NCI-H1417 (cell line): Measurements from ENCODE around the gene OR1S2.
"Not testable (repeated sequence)": the region's sequence is repeated elsewhere in the genome, so short reads cannot be mapped to it uniquely, and the experiment has no call there.

ENCODE experiments used
- DNase-seq, 3 experiments: peaks; one replicate each; lab custom pipeline; 2025; lab: John Stamatoyannopoulos, UW

Gene OR1S2

GRCh38 chr11:58204042-58204441 lies at the start of gene OR1S2:
OR1S2 (minus strand) TSS chr11:58204142; CDS start chr11:58204142, 0 bp downstream.
- DNase-seq = no peak

GRCh38 chr11:58243954-58244353 lies 40.0 kb upstream of the OR1S2 start:
- no peak for DNase-seq

- no peak for DNase-seq
Observed at GRCh38 chr11:58227956-58228615, 24.1 kb upstream of the OR1S2 start.

GRCh38 chr11:58222721-58223120 lies 18.8 kb upstream of the OR1S2 start:
- DNase-seq = no peak

- DNase-seq = no peak
Observed at GRCh38 chr11:58216476-58216875, 12.5 kb upstream of the OR1S2 start.

GRCh38 chr11:58212420-58212819 lies 8.5 kb upstream of the OR1S2 start, which contains the start of gene OR1S1:
OR1S1 (plus strand) TSS chr11:58212720.
- DNase-seq = not testable (repeated sequence)

- DNase-seq = no peak
Observed at GRCh38 chr11:58199271-58199670, 4.7 kb downstream of the OR1S2 start.

GRCh38 chr11:58195939-58196338 lies 8.0 kb downstream of the OR1S2 start:
- DNase-seq = no peak

GRCh38 chr11:58193391-58193790 lies 10.6 kb downstream of the OR1S2 start:
- DNase-seq = no peak

- DNase-seq = no peak
Observed at GRCh38 chr11:58192229-58192628, 11.7 kb downstream of the OR1S2 start.

GRCh38 chr11:58188770-58189169 lies 15.2 kb downstream of the OR1S2 start, which contains the start of gene OR9Q2:
OR9Q2 (plus strand) TSS chr11:58189070; CDS start chr11:58190491, 1,421 bp downstream.
- DNase-seq = no peak

- no peak for DNase-seq
Observed at GRCh38 chr11:58186938-58187337, 17.0 kb downstream of the OR1S2 start.

- DNase-seq = peak in 1 of 3 experiments; percentile 12
Observed at GRCh38 chr11:58179648-58180047, 24.3 kb downstream of the OR1S2 start.

- no peak for DNase-seq
Observed at GRCh38 chr11:58178444-58178843, 25.5 kb downstream of the OR1S2 start.

- DNase-seq = no peak
Observed at GRCh38 chr11:58177409-58178054, 26.4 kb downstream of the OR1S2 start.

GRCh38 chr11:58165504-58166106 lies 38.3 kb downstream of the OR1S2 start:
- DNase-seq = no peak

- no peak for DNase-seq
Observed at GRCh38 chr11:58164990-58165389, 39.0 kb downstream of the OR1S2 start.

- DNase-seq = no peak
Observed at GRCh38 chr11:58164389-58164788, 39.6 kb downstream of the OR1S2 start.
